WTC11 (cell line): ENCODE results near the gene KIF14. TPM values are rescaled to one million over a fixed set of nuclear protein-coding genes. Genes with fewer than 3 reads are reported as not detected.

Experiments
- ATAC-seq: fragments of 200-7000 bp; cut with Tn5 transposase; 2 replicates; pipeline ENCODE4 v1.10.0; 2021; ENCODE audit warnings: mild to moderate bottlenecking, moderate library complexity
- CTCF ChIA-PET: fragments of 300-600 bp; sonication (Branson Sonifier 250); formaldehyde crosslinking; loops from one replicate; lab custom pipeline; 2021; ENCODE audit warnings: antibody characterized with exemption; lab: Charles Lee
- POLR2A ChIA-PET: fragments of 350-600 bp; sonication (Branson Sonifier 250); formaldehyde crosslinking; loops from one replicate; lab custom pipeline; 2021; ENCODE audit warnings: antibody characterized with exemption; lab: Charles Lee
- DNase-seq: peaks from one replicate; pipeline ENCODE4 v3.0.0; 2021; ENCODE audit warnings: low spot score
- H3K27ac Mint-ChIP-seq: 2 replicates; pipeline ENCODE4 v1.8.0; 2021; ENCODE audit warnings: mixed read lengths
- H3K27me3 Mint-ChIP-seq: 2 replicates; pipeline ENCODE4 v1.8.0; 2021; ENCODE audit warnings: low read depth, mild to moderate bottlenecking, moderate library complexity, mixed read lengths
- H3K36me3 Mint-ChIP-seq: 2 replicates; pipeline ENCODE4 v1.8.0; 2021; ENCODE audit warnings: mixed read lengths
- H3K4me1 Mint-ChIP-seq: 2 replicates; pipeline ENCODE4 v1.8.0; 2022; ENCODE audit warnings: mixed read lengths
- H3K4me3 Mint-ChIP-seq: 2 replicates; pipeline ENCODE4 v1.8.0; 2021; ENCODE audit warnings: mild to moderate bottlenecking, moderate library complexity, mixed read lengths
- H3K9me3 Mint-ChIP-seq: 2 replicates; pipeline ENCODE4 v1.8.0; 2021; ENCODE audit warnings: mixed read lengths
- ARID4B ChIP-seq: sonication (generic); formaldehyde crosslinking; IDR thresholded peaks from 2 replicates; pipeline ENCODE4 v1.8.0; 2023; ENCODE audit warnings: missing genetic modification reagents, mild to moderate bottlenecking, borderline replicate concordance
- ZNF512 ChIP-seq: sonication (generic); formaldehyde crosslinking; IDR thresholded peaks from 2 replicates; pipeline ENCODE4 v1.8.1; 2022; ENCODE audit warnings: missing genetic modification reagents, borderline replicate concordance
- total RNA-seq: library from RNA; stranded (reverse); gene quantifications from 3 replicates; pipeline ENCODE4 v1.2.3, GENCODE V29; 2021
- TF ChIP-seq, protein P1 (sequence below): sonication (generic); formaldehyde crosslinking; IDR thresholded peaks from 2 replicates; pipeline ENCODE4 v1.8.1; 2023; ENCODE audit warnings: mild to moderate bottlenecking, missing genetic modification reagents, borderline replicate concordance
- TF ChIP-seq, protein P2 (sequence below): sonication (generic); formaldehyde crosslinking; IDR thresholded peaks from 2 replicates; pipeline ENCODE4 v1.8.0; 2022; ENCODE audit warnings: mild to moderate bottlenecking, missing genetic modification reagents
- TF ChIP-seq, protein P3 (sequence below): fragments of 250-450 bp; sonication (Bioruptor Pico); conservative IDR thresholded peaks from 2 replicates; pipeline ENCODE4 v1.9.0; 2021; ENCODE audit warnings: mild to moderate bottlenecking

KIF14 gene
- total RNA-seq, 1 experiment from 2014 or later, result 24.4 TPM

- no peaks in the 10 kb centered on the region for H3K27me3 Mint-ChIP-seq
- ChIA-PET CTCF (no interaction called here), POLR2A (no interaction called here)
- no peak overlapping the region for H3K4me3 Mint-ChIP-seq
- no peaks in the 10 kb centered on the region for H3K9me3 Mint-ChIP-seq
- ATAC-seq (no peak), DNase-seq (no peak)
- TF ChIP-seq, protein P1, sequence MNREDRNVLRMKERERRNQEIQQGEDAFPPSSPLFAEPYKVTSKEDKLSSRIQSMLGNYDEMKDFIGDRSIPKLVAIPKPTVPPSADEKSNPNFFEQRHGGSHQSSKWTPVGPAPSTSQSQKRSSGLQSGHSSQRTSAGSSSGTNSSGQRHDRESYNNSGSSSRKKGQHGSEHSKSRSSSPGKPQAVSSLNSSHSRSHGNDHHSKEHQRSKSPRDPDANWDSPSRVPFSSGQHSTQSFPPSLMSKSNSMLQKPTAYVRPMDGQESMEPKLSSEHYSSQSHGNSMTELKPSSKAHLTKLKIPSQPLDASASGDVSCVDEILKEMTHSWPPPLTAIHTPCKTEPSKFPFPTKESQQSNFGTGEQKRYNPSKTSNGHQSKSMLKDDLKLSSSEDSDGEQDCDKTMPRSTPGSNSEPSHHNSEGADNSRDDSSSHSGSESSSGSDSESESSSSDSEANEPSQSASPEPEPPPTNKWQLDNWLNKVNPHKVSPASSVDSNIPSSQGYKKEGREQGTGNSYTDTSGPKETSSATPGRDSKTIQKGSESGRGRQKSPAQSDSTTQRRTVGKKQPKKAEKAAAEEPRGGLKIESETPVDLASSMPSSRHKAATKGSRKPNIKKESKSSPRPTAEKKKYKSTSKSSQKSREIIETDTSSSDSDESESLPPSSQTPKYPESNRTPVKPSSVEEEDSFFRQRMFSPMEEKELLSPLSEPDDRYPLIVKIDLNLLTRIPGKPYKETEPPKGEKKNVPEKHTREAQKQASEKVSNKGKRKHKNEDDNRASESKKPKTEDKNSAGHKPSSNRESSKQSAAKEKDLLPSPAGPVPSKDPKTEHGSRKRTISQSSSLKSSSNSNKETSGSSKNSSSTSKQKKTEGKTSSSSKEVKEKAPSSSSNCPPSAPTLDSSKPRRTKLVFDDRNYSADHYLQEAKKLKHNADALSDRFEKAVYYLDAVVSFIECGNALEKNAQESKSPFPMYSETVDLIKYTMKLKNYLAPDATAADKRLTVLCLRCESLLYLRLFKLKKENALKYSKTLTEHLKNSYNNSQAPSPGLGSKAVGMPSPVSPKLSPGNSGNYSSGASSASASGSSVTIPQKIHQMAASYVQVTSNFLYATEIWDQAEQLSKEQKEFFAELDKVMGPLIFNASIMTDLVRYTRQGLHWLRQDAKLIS (CRISPR knock-in tag), result no peak
- TF ChIP-seq, protein P2, sequence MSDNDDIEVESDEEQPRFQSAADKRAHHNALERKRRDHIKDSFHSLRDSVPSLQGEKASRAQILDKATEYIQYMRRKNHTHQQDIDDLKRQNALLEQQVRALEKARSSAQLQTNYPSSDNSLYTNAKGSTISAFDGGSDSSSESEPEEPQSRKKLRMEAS (CRISPR knock-in tag), result no peak
- no peak overlapping the region for H3K27ac Mint-ChIP-seq
- H3K4me1 Mint-ChIP-seq, result peaks cover 17% of the 10 kb centered on the region
- peaks cover 32% of the 10 kb centered on the region for H3K36me3 Mint-ChIP-seq
These were observed 56.2 kb downstream of the KIF14 start for GRCh38 chr1:200564319-200564718.

DNA sequence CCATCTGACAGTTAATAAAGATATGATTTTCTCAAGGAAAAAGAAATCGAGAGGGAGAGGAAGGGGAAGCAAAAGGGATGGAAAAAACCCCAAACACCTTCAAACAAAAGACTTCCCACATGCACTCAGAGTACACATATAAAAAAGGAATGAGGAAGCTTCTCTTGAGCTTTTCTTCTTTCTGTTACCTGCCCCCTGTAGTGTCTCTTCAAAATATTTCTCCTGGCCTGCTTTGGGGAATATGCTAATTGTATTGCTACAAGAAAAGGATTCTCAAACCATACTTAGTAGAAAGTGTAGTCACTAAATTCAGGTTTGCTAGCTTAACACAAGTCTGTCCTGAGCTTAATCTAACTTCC, 58.7 kb downstream of the KIF14 start:
- H3K27ac Mint-ChIP-seq, result peak overlapping the region; percentile 8
- POLR2A ChIA-PET, result interaction anchor here (0.6 to 0.9 kb wide), 2 partner anchors 12 to 333 kb away, joined by 3 to 7 read pairs; no protein-coding TSS in a partner anchor

More for the DNA sequence above, 58.7 kb downstream of the KIF14 start:
- peaks cover 17% of the 10 kb centered on the region for H3K4me1 Mint-ChIP-seq
- CTCF ChIA-PET, result interaction anchor here (0.6 to 2.1 kb wide), 9 partner anchors 11 to 410 kb away, joined by 3 to 13 read pairs (median 3); no protein-coding TSS in a partner anchor
- TF ChIP-seq, protein P1 (CRISPR knock-in tag), result no peak
- TF ChIP-seq, protein P3, sequence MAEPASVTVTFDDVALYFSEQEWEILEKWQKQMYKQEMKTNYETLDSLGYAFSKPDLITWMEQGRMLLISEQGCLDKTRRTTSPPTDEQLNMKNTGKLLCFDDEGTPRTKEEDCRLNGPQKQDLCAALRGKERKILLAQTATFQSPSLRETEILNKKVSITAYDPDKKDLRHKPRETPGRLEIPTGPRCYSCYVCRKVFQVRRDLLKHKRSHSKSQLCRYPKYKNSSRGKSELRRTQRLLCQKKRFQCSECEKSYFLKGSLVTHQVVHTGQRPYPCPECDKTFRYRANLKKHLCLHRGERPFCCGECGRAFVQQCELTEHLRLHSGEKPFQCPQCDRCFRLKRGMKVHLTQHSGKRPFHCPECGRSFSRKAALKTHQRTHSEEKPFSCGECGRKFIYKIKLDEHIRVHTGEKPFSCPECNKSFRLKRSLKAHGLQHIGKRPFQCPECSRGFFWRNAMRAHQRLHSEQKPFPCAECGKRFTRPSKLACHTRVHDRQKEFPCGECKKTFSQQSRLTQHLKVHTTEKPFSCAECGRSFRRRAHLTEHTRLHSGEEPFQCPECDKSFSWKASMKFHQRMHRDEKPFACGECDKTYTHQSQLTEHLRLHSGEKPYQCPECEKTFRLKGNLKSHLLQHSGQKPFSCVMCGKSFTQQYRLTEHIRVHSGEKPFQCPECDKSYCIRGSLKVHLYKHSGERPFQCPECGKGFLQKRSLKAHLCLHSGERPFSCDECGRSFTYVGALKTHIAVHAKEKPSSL (CRISPR knock-in tag), result no peak
- TF ChIP-seq ZNF512 (CRISPR knock-in tag), result no peak
- TF ChIP-seq ARID4B (CRISPR knock-in tag), result no peak
- H3K4me3 Mint-ChIP-seq, result no peak overlapping the region
- no peaks in the 10 kb centered on the region for H3K9me3 Mint-ChIP-seq
- ATAC-seq (peak; percentile 74), DNase-seq (no peak)
- no peaks in the 10 kb centered on the region for H3K27me3 Mint-ChIP-seq
- H3K36me3 Mint-ChIP-seq, result peaks cover 32% of the 10 kb centered on the region
